Neural progenitor cell (in vitro differentiated cells): Measurements from ENCODE around the gene CKAP2.
"Not testable (repeated sequence)": the region's sequence is repeated elsewhere in the genome, so short reads cannot be mapped to it uniquely, and the experiment has no call there.

ENCODE experiments used
- EZH2 ChIP-seq: fragments of 200-600 bp; sonication (generic); IDR thresholded peaks from 2 replicates; pipeline ENCODE4 v1.6.1; 2017; ENCODE audit warnings: antibody characterized with exemption, mild to moderate bottlenecking, moderate library complexity
- EZH2phosphoT487 ChIP-seq: fragments of 200-600 bp; sonication (generic); IDR thresholded peaks from 2 replicates; pipeline ENCODE4 v1.6.1; 2017; ENCODE audit warnings: antibody characterized with exemption
- TF ChIP-seq, protein P1 (sequence below): fragments of 200-600 bp; sonication (generic); IDR thresholded peaks from 2 replicates; pipeline ENCODE4 v1.5.1; 2017; ENCODE audit warnings: antibody characterized with exemption, mild to moderate bottlenecking

- not testable (repeated sequence) for TF ChIP-seq EZH2, EZH2phosphoT487
- TF ChIP-seq, protein P1, sequence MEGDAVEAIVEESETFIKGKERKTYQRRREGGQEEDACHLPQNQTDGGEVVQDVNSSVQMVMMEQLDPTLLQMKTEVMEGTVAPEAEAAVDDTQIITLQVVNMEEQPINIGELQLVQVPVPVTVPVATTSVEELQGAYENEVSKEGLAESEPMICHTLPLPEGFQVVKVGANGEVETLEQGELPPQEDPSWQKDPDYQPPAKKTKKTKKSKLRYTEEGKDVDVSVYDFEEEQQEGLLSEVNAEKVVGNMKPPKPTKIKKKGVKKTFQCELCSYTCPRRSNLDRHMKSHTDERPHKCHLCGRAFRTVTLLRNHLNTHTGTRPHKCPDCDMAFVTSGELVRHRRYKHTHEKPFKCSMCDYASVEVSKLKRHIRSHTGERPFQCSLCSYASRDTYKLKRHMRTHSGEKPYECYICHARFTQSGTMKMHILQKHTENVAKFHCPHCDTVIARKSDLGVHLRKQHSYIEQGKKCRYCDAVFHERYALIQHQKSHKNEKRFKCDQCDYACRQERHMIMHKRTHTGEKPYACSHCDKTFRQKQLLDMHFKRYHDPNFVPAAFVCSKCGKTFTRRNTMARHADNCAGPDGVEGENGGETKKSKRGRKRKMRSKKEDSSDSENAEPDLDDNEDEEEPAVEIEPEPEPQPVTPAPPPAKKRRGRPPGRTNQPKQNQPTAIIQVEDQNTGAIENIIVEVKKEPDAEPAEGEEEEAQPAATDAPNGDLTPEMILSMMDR = not testable (repeated sequence)
These were observed 55.0 kb downstream of the CKAP2 start for GRCh38 chr13:52510221-52510797.
